K562 treated with DMSO at 1 percent for 12 hours (cell line): ENCODE measurements around the gene FIS1. TPM values are rescaled to one million over a fixed set of nuclear protein-coding genes. Genes with fewer than 3 reads are reported as not detected.

Source experiments
- total RNA-seq: library from RNA; unstranded; fragments of 300-600 nt; gene quantifications from 2 replicates; pipeline ENCODE4 v1.2.3, GENCODE V29; 2022; ENCODE audit not compliant: insufficient read depth

FIS1 gene
- total RNA-seq, result 109 and 134 TPM in 2 replicates

DNA sequence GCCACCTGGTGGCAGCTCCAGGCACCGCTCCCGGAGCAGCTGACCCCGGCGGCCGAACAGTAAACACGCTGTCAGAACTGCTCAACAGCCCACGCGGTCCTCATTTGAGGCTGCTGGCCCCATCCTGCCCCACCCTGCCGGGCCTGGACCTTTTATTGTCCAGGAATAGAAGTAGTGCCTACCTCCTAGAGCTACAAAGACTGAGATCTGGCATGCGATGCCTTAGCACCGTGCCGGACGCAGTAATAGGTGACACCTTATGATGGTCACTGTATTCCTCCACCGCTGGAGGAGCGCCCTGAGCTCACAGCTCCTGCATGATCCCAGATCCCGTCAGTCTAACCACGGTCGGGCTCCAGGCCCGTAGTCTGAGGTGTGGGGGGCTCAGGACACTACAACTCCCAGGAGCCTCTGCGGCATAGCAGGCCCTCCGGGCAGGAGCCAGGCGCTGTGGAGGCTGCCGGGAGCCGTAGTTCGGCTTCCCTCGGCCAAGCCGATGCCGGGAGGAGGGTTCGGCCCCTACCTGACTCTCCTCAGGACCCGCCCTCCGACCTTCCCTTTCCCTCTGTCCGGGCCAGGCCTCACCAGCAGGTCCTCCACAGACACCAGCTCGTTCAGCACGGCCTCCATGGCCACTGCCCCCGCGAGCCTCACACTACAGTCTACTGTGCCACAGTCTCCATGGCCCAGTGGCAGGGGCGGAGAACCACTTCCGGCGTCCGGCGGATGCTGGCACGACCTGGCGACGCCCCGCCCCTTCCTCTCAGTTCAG is at the start of gene FIS1:
Gene FIS1 (minus strand): TSS at position 707 of the 772 bp plus-strand sequence. CDS start 77 bp downstream, at position 630.

DNA sequence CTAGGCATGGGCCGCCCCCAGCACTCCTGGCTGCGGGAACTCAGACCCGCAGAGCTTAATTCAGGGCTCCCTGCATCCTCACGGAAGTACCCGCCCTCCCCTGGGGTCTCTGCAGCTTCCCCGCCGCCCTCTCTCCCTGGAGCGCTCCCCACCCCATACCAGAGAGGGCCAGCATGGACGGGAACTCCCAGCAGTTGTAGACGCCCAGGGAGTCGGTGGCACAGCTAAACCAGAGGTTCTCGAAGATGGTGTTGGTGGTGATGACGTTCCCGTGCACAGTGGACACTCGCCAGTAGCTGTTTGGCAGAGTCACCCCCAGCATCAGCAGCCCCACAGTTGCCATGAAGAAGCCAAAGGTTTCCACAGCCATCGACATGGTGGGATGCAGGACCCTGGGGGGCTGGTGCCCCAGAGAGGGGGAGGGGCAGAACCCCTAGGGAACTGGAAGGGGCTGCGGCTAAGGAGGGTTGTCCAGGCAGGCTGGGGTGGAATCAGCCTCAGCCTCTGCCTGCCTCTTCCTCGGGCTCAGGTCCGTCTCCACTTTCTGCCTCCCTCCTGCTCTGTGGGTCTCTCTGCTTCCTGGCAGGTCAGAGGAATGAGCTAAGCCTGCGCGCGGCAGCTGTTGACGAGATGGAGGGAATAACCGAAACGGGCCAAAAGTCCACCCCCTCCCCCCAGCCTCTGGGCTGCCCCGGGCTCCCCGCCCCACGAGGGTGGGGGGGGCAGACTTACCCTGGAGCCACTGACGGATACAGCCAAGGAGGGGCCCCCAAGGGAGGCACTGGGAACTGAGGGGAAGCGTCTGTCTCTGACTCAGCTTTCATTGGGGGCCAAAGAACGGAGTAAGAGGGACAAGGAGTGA is 7.4 kb downstream of the FIS1 start, which contains the start of gene CLDN15:
Gene CLDN15 (minus strand): TSS at position 597 of the 862 bp plus-strand sequence. CDS start 221 bp downstream, at position 376.

DNA sequence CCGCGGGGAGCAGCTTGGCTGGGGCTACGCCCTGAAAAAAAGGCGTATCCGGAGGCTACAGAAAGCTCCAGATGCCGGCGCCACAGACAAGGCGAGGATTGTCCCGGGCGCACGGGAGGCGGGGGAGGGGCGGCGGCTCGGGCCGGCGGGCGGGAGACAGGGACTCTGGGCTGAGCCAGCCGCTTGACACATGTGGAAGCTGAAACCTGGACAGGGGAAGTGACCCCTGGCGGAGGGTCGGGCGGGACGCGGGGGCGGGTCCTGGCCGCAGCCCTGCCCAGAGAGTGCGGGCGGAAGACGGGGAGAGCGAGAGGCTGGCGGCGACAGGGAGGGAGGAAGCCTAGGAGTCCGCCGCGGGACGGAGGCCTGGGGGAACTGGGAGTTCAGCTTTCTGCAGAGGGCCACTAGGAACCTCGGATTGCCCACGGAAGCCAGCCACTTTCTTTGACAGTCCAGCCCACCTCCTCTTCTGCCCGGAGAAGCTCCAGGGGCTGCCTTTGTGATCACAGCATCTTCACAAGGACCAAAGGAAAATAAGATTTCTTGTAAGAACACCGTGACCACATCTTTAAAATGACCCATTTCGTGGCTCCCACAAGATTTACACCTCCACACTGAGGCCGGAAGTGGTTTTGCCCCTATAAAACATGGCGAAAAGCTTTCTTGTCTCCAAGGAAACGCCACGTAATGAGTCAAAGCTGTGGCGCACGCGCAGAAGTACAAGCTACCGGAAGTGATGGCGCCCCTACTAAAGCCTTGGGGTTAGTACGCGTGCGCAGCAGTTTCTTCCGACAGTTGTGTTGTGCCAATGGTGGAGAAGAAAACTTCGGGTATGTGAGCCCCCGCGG is 27.3 kb downstream of the FIS1 start, which contains the start of the genes PLOD3 and ZNHIT1:
Gene PLOD3 (minus strand): TSS at position 194 of the 848 bp plus-strand sequence. CDS start 307 bp downstream, outside the sequence.
Gene ZNHIT1 (plus strand): TSS at position 778 of the 848 bp plus-strand sequence. CDS start 31 bp downstream, at position 809.

DNA sequence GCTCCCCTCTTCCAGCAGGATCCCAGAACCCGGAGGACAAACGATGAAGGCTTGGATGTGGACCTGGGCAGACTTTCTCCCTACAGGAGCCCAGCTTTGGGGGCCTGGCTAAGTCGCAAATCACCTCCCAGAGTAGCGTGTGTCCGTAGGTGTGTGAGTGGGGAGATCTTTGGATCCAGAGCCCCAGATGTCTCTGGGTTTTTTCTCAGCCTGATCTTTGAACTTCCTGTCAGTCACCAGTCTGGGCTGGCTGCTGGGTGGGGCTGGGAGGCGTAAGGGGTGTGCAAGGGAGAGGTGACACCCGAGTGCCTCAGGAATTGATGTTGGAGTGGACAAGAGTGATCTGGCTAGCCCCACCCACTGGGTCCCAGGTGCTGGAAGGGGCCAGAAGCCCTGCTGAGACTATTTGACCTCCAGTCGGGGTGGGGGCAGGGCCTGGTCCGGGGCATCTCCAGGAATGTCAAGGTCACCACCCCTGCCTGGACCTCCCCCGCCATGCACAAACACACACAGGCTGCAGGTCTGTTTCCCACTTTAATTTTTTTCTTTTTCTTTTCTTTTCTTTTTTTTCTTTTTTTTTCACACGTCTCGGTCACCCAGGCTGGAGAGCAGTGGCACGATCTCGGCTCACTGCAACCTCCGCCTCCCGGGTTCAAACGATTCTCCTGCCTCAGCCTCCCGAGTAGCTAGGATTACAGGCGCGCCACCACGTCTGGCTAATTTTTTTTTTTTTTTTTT is 43.9 kb downstream of the FIS1 start, which contains the start of gene MOGAT3:
Gene MOGAT3 (minus strand): TSS at position 175 of the 738 bp plus-strand sequence. CDS start 182 bp downstream, outside the sequence.

Other genes with a start within 250 kb of the FIS1 start
- not detected in 2 replicates for gene MUC17, start 225.0 kb downstream of the FIS1 start, total RNA-seq
- gene TRIM56, start 159.6 kb downstream of the FIS1 start, total RNA-seq, result 12.0 and 25.1 TPM in 2 replicates
- 1.5 and 3.0 TPM in 2 replicates for gene SERPINE1, start 118.0 kb downstream of the FIS1 start, total RNA-seq
- 101 and 123 TPM in 2 replicates for gene AP1S1, start 90.6 kb downstream of the FIS1 start, total RNA-seq
- 0.49 and 1.3 TPM in 2 replicates for gene VGF, start 79.5 kb downstream of the FIS1 start, total RNA-seq
- gene NAT16, start 64.8 kb downstream of the FIS1 start, total RNA-seq, result not detected in 2 replicates
- not detected in 2 replicates for gene MOGAT3, start 44.0 kb downstream of the FIS1 start, total RNA-seq
- gene PLOD3, start 27.5 kb downstream of the FIS1 start, total RNA-seq, result 61.8 and 71.1 TPM in 2 replicates
- gene ZNHIT1, start 26.9 kb downstream of the FIS1 start, total RNA-seq, result 132 and 185 TPM in 2 replicates
- 20.8 and 29.6 TPM in 2 replicates for gene CLDN15, start 7.3 kb downstream of the FIS1 start, total RNA-seq
- 12.3 and 15.3 TPM in 2 replicates for gene IFT22, start 76.7 kb upstream of the FIS1 start, total RNA-seq
- gene COL26A1, start 117.8 kb upstream of the FIS1 start, total RNA-seq, result 0.70 and 1.3 TPM in 2 replicates